HEK293T (cell line): ENCODE measurements around the gene DLG2.

ENCODE experiments used
- ARNT ChIP-seq: fragments of 450-650 bp; IDR thresholded peaks from 2 replicates; pipeline ENCODE4 v1.6.1; 2017; ENCODE audit warnings: mild to moderate bottlenecking
- BHLHE40 ChIP-seq: fragments of 450-650 bp; IDR thresholded peaks from 2 replicates; pipeline ENCODE4 v1.6.1; 2016; ENCODE audit warnings: mild to moderate bottlenecking, moderate library complexity, borderline replicate concordance
- FOXM1 ChIP-seq: fragments of 450-650 bp; IDR thresholded peaks from 2 replicates; pipeline ENCODE4 v1.6.1; 2017; ENCODE audit warnings: mild to moderate bottlenecking, borderline replicate concordance
- HDGF ChIP-seq: fragments of 450-650 bp; IDR thresholded peaks from 2 replicates; pipeline ENCODE4 v1.6.1; 2017; ENCODE audit warnings: antibody characterized with exemption, borderline replicate concordance
- L3MBTL2 ChIP-seq: fragments of 450-650 bp; conservative IDR thresholded peaks from 2 replicates; pipeline ENCODE4 v1.6.1; 2016; ENCODE audit warnings: mild to moderate bottlenecking
- LEF1 ChIP-seq: fragments of 450-650 bp; IDR thresholded peaks from 2 replicates; pipeline ENCODE4 v1.6.1; 2017; ENCODE audit warnings: mild to moderate bottlenecking, borderline replicate concordance
- NFRKB ChIP-seq: fragments of 450-650 bp; IDR thresholded peaks from 2 replicates; pipeline ENCODE4 v1.6.1; 2016; ENCODE audit warnings: mild to moderate bottlenecking, moderate library complexity
- SP1 ChIP-seq: fragments of 450-650 bp; IDR thresholded peaks from 2 replicates; pipeline ENCODE4 v1.6.1; 2017
- SUZ12 ChIP-seq: fragments of 450-650 bp; IDR thresholded peaks from 2 replicates; pipeline ENCODE4 v1.6.1; 2016; ENCODE audit warnings: mild to moderate bottlenecking
- TARDBP ChIP-seq: fragments of 450-650 bp; IDR thresholded peaks from 2 replicates; pipeline ENCODE4 v1.6.1; 2016
- ZNF384 ChIP-seq: fragments of 450-650 bp; IDR thresholded peaks from 2 replicates; pipeline ENCODE4 v1.6.1; 2016

GRCh38 chr11:83663446-83663845, 1963.7 kb downstream of the DLG2 start:
- TF ChIP-seq LEF1, result no peak
- no peak for TF ChIP-seq SUZ12
- TF ChIP-seq ARNT, result no peak
- no peak for TF ChIP-seq HDGF
- TF ChIP-seq SP1, result no peak
- TF ChIP-seq FOXM1, result no peak
- no peak for TF ChIP-seq BHLHE40
- TF ChIP-seq L3MBTL2, result no peak
- no peak for TF ChIP-seq TARDBP
- TF ChIP-seq NFRKB, result no peak
- TF ChIP-seq ZNF384, result no peak
